GM19395 (cell line): ENCODE data around the gene PI4KA.
"Not testable (repeated sequence)": the region's sequence is repeated elsewhere in the genome, so short reads cannot be mapped to it uniquely, and the experiment has no call there.

Source experiments
- ATAC-seq: cut with Tn5 transposase; IDR thresholded peaks from one replicate; pipeline ENCODE4 v1.9.1; 2021; ENCODE audit warnings: mild to moderate bottlenecking, moderate library complexity; ENCODE audit not compliant: unreplicated experiment

The PI4KA gene

GRCh38 chr22:20852076-20852475 is 6.5 kb downstream of the PI4KA start:
- ATAC-seq, result no peak

DNA sequence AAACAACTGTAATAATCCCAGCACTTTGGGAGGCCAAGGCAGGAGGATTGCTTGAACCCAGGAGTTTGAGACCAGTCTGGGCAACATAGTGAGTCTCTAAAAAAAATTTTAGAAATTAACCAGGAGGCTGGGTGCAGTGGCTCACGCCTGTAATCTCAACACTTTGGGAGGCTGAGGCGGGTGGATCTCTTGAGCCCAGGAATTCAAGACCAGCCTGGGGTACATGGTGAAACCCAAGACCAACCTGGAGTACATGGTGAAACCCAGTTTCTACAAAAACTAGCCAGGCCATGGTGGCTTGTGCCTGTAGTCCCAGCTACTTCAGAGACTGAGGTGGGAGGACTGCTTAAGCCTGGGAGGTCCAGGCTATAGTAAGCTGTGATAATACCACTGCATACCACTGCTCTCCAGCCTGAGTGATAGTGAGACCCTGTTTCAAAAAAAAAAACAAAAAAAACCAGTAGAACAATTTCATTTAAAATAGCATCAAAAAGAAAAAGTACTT is 11.2 kb downstream of the PI4KA start:
- no peak for ATAC-seq

- no peak for ATAC-seq
Observed at GRCh38 chr22:20844055-20845037, 14.3 kb downstream of the PI4KA start.

DNA sequence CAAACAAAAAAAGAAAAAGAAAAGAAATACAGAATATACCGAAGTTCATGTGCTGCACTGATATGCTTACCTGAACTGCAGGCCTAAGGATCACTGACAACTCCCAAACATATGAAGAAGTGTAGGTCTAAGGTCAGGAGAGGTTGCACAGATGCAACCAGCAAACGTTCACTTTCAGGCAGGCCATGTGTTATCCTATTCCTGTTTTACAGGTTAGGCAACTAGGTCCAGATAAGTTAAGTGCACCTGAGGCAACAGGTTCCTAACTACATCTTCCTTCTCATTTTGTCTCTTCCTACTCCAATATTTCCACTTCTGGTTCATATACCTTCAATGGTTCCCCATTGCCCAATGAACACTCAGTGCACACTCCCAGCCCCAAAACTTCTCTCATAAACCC is 15.1 kb downstream of the PI4KA start:
- ATAC-seq, result no peak

DNA sequence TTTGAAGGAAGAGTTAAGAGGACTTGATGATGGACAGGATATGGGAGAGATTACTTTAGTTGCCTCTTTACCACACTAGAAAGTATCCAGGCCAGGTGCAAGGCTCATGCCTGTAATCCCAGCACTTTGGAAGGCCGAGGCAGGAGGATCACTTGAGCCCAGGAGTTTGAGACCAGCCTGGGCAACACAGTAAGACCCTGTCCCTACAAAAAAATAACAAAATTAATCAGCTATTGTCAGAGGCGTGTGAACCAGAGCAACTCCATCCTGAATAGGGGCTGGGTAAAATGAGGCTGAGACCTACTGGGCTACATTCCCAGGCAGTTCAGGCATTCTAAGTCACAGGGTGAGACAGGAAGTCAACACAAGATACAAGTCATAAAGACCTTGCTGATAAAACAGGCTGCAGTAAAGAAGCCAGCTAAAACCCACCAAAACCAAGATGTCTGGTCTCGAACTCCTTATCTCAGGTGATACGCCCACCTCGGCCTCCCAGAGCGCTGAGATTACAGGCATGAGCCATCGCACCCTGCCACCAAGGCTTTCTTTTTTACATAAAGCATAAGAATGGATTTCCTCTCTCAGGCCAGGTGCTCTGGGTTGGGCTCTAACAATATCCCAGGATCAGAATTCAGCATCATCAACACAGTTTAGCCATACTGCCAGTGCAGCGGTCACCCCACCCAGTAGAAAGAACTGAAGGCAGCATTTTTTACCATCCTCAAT is 17.8 kb downstream of the PI4KA start:
- no peak for ATAC-seq

DNA sequence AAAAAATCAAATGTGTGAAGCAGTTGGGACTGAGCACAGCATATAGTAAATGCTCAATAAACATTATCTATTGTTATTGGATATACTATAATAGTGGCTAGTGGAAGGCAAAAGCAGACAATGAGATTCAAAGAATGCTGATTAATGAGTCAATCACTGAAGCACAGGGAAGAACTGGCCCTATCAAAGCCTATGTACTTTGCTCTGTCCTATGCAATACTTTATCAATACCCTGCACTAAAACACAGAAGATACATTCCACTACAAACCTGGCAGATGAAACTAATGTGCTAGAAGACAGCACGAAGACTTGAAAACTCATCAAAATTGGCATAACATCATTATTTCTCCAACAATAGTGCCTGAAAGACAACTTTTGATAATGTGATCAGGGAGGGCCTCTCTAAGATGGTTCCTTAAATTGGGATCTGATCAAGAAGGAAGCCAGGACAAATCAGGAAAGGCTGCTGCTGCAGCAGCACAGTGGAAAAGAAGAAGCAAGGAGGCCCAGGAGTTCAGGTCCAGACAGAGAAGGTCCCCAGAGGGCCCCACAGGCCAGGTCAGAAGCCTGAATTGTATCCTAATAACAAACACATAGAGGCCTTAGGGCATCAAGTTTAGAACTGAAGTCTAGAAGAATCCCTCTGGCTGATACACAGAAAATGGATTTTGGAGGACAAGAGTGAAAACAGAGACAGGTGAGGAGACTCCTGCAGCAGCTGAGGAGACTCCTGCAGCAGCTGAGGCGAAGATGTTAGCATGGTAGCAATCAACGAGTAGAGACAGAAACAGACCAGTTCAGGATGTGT is 18.6 kb downstream of the PI4KA start:
- ATAC-seq, result no peak

- not testable (repeated sequence) for ATAC-seq
Observed at GRCh38 chr22:20839354-20839753, 19.3 kb downstream of the PI4KA start.

- ATAC-seq, result no peak
Observed at GRCh38 chr22:20836987-20837823, 21.4 kb downstream of the PI4KA start.

DNA sequence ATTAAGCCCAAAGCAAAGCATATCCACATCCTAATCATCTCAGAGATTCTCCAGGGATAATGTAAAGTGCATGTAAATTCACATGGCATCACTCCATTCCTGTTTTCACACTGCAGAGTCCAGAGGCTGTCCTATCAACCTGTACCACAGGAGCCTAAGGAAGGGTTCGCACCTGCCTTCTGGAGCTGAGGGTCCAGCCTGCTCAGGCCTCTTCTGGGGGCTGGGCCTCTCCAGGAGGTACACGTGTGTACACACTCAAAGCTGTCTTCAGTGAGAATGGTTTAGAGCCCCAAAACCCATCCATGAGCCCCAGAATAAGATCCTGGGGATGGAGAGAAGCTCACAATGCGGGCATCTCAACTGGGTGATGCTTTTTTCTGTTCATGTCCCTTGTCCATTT is 23.9 kb downstream of the PI4KA start:
- no peak for ATAC-seq

GRCh38 chr22:20834206-20834605 is 24.4 kb downstream of the PI4KA start:
- no peak for ATAC-seq

DNA sequence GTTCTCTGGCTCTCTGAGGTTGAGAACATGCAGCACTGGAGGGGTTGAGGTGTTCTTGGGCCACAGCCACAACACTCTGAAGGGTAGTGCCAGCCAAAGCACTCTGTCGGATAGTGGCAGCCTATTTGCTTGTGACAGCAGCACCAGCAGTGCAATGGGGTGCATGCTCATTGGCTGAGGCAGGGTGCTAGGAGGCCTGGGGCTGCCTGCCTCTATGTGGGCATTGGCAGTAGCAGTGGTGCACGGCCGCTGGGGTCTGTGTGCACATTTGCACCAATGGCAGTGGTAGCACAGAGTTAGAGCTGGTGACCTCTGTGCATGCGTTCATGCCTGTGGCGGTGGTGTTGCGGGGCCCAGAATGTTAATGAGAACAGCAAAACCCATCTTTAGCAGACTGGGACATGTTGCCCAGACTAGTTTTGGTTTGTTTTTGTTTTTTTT is 25.4 kb downstream of the PI4KA start:
- no peak for ATAC-seq

- no peak for ATAC-seq
Observed at GRCh38 chr22:20829491-20830134, 29.0 kb downstream of the PI4KA start.

DNA sequence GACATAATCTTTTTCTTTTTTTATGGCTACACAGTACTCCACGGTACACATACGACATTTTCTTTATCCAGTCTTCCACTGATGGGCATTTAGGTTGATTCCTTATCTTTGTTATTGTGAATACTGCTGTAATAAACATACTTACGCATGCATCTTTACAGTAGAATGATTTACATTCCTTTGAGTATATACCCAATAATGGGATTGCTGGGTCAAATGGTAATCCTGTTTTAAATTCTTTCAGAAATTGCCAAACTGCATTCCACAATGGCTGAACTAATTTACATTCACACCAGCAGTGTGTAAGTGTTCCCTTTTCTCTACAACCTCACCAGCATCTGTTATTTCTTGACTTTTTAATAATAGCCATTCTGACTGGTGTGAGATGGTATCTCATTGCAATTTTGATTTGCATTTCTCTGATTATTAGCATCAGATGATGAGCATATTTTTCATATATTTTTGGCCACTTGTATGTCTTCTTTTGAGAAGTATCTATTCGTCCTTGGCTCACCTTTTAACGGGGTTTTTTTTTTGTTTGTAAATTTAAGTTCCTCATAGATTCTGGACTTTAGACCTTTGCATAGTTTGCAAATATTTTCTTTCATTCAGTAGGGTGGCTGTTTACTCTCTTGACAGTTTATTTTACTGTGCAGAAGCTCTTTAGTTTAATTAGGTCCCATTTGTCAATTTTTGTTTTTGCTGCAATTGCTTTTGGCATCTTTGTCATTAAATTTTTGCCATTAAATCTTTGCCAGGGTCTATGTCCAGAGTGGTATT is 32.0 kb downstream of the PI4KA start:
- ATAC-seq, result not testable (repeated sequence)

DNA sequence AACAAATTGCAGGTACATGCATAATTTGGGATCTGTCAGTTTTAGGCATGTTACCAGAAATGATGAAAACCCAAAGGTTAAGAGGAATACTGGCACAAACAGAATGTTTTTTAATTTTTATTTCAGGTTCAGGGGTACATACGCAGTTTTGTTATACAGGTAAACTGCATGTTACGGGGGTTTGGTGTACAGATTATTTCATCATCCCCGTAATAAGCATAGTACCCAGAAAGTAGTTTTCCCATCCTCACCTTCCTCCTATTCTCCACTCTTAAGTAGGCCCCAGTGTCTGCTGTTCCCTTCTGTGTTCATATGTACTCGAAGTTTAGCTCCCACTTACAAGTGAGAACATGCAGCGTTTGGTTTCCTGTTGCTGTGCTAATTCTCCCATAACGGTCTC is 33.0 kb downstream of the PI4KA start:
- ATAC-seq, result no peak

GRCh38 chr22:20825216-20825615 is 33.4 kb downstream of the PI4KA start:
- not testable (repeated sequence) for ATAC-seq

DNA sequence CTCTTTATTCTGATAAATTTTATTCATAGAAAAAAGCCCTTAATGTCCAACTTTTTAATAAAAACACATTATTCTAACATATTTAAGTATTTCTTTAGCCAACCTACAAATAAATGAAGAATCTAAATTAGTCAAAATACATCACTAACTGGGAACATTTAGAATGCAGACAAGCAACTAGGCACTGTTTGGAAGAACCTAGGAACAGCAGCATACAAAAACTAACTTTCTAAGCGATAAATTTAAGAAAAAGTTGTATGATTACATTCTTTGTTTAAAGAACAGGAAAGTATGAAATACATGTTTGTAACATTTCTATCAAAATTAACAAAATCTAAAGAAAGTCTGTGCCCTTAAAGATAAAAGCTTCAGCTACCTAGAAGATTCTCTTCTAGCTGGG is 35.3 kb downstream of the PI4KA start:
- no peak for ATAC-seq

DNA sequence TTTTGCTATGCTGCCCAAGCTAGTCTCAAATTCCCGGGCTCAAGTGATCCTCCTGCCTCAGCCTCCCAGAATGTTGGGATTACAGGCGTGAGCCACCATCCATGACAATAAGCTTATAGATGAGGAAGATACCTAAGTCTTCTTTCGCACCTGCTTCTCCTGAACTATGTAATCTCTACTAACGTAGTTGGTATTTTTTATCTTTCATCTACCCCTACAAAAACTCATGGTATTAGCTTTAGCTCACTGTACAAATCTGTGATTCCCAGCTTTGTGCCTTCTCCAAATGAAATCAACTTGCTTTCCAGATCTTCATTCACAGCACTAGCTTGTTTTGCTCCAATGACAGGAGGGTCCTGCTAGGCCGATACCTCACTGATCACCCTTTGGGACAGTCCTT is 36.4 kb downstream of the PI4KA start:
- no peak for ATAC-seq

- ATAC-seq, result not testable (repeated sequence)
Observed at GRCh38 chr22:20821717-20822239, 36.8 kb downstream of the PI4KA start.
